HG03354 (cell line): Measurements from ENCODE around the gene AP2B1.
"Not testable (repeated sequence)": the region's sequence is repeated elsewhere in the genome, so short reads cannot be mapped to it uniquely, and the experiment has no call there.

Experiments used
- ATAC-seq: cut with Tn5 transposase; IDR thresholded peaks from one replicate; pipeline ENCODE4 v1.9.1; 2021; ENCODE audit warnings: mild to moderate bottlenecking; ENCODE audit not compliant: unreplicated experiment, poor library complexity, severe bottlenecking

Gene AP2B1

DNA sequence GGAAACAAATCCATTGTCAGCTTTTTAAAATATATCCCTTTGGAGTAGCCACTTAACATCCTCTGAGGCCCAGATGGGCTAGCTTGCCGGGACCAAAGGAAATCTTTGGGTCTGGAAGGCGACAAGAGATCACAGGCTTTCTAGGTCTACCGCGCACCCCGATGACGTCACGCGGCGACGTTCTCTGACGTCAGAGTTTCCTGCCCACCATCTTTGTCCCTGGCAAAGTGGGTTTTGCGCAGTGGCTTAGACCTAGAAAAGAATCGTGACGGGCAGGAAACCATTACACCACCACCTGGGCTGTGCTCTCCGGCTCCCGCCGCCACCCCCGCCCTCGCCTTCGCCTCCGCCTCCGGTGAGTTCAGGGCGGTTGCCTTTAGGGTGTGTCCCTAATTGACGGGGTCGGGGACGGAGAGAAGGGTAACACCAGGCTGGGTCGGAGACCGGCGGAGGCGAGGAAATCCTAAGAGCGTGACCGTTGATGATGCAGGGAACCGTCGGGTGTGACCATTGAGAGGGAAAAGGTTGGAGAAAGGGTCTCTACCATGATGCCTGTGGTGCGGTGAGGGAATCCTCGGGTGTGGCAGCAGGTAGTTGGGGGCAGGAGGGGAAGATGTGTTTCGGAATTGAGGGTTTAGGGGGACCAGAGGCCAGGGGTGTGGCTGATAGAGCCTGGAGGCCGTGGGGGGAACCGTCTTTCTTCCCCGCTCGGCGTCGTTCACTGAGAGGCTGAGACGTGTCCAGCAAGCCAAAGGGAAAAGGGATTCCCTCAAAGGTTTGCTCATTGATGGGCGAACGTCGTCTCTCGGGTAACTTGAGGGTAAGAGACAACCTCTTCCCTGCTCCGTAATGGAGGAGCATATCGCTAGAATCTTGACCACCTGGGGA lies at the start of gene AP2B1:
TSS of gene AP2B1 (plus strand) at position 249 of the 888 bp plus-strand sequence. CDS start 6,709 bp downstream, outside the sequence.
- peak; percentile 93 for ATAC-seq

GRCh38 chr17:35537601-35538141 lies 49.5 kb upstream of the AP2B1 start, which contains the start of gene SLFN12L:
Gene SLFN12L, minus strand, starts transcription at chr17:35537678. Its CDS starts 15,314 bp downstream, at chr17:35522364.
- no peak for ATAC-seq

GRCh38 chr17:35539659-35540026 lies 47.5 kb upstream of the AP2B1 start:
- no peak for ATAC-seq

- no peak for ATAC-seq
Measured at GRCh38 chr17:35540589-35541404, 46.3 kb upstream of the AP2B1 start.

DNA sequence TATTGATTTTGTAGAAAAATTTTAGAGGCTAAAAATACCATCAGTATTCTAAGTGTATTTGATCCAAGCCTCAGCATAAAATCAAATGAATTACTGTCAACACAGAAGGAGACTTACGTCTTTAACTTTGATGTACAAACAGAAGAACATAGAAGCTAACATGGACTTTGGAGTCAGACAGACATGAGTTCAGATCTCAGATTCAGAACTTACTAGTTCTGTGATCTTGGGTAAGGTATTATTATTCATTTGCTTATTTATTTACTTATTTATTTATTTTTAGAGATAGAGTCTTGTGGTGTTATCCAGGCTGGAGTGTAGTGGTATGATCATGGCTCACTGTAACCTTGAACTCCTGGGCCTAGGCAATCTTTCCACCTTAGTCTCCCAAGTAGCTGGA lies 45.7 kb upstream of the AP2B1 start:
- ATAC-seq, result no peak

DNA sequence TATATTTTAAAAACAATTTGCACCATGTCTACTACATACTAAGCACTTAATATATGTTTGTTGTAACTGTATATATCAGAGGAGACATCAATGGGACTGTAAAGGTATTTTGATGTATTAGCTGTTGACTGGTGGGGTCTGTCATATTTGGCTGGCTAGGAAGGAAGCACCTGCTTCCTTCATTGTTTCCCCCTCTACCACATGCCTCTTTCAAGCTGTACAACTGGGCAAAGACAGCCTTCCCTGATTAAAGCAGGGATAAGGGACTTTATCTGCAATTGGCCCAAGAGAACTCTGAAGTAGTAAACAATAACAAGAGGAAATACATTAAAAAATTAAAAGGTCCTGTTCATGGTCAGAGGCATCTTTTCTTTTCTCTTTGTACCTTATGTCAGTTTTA lies 44.1 kb upstream of the AP2B1 start:
- no peak for ATAC-seq

DNA sequence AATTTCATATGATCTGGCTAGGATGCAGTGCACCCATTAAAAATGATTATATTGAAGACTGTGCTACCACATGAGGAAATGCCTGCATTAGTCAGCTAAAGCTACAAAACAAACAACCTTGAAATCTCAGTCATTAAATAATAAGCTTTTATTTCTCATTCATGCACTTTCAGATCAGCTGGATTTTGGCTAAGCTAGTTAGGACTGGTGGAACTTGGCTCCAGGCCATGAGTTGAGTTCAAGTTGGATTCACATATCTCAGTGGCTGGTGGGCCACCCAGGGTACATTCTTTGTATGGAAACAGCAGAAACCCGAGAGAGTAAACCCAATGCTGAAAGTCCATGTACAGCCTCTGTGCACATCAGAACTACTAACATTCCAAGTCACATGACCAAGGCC lies 43.3 kb upstream of the AP2B1 start:
- no peak for ATAC-seq

GRCh38 chr17:35545150-35545549 lies 42.0 kb upstream of the AP2B1 start:
- no peak for ATAC-seq

GRCh38 chr17:35546487-35546886 lies 40.6 kb upstream of the AP2B1 start:
- no peak for ATAC-seq

DNA sequence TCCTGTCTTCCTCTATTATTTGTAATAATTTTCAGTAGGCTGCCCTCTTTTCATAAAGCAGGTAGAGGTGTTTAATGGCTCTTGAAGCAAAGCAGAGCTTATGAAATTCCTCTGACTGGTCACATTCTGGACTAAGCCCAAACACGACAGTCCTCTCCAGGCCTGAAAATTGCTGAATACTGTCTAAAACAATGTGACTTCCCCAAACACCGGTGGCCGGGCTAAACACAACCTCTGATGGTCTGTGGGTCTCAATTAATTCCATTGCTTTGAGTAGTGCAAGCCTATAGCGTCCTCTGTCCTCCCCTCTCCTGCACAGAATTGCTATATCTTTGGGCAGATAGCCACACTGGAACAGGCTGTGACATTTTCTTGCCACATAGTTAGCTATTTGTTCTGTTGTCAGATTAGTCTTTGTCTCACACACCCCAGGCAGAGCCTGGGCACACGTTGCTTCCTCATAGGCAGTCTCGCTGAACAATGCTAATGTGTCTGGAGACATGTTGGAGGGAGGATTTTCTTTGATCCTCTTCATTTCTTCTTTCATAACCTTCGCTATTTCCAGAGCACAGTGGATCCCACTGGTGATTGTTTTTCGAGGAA lies 38.8 kb upstream of the AP2B1 start:
- no peak for ATAC-seq

- ATAC-seq, result no peak
Measured at GRCh38 chr17:35548978-35549377, 38.1 kb upstream of the AP2B1 start.

- no peak for ATAC-seq
Measured at GRCh38 chr17:35553310-35553709, 33.8 kb upstream of the AP2B1 start.

DNA sequence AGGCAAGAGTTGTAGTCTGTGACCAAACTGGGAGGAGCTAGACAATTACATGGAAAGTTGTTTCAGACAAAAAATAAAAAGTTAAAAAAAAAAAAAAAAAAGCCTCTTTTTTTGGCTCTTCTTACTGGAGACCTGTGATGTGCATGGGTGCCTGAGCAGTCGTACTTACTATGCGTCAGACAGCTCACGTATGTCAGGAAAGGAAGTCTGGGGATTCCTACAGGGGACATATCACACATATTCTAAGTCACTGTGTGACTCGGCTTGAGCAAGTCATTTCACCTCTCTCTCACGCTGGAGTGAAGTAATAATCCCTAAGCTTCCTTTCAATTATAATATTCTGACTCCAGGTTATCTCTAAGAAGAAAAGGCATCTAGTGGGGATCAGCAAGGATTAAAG lies 32.5 kb upstream of the AP2B1 start:
- no peak for ATAC-seq

DNA sequence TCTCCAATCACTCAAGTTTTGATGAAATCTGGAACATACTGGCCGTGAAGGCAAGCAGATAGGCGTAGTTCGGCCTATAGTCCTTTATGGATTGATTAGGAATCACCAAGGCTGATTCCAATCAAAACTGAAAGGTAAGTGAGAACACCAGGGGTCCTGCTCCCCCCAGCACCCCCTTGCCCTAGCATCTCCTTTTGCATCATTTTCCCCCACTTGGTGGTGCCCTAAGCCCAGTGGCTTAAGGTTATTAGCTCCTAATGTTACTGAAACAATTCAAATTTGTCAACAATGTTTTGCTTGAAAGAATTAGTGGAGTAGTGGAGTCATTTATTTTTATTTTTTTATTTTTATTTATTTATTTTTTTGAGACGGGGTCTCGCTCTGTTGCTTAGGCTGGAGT lies 31.4 kb upstream of the AP2B1 start:
- ATAC-seq, result no peak

- ATAC-seq, result no peak
Measured at GRCh38 chr17:35557353-35557752, 29.8 kb upstream of the AP2B1 start.

GRCh38 chr17:35559495-35560210 lies 27.5 kb upstream of the AP2B1 start:
- ATAC-seq, result no peak

- no peak for ATAC-seq
Measured at GRCh38 chr17:35560703-35561102, 26.4 kb upstream of the AP2B1 start, which contains the start of gene SLFN14. Gene SLFN14, minus strand, starts transcription at chr17:35560819. Its CDS starts 2,757 bp downstream, at chr17:35558062.

GRCh38 chr17:35563181-35563580 lies 23.9 kb upstream of the AP2B1 start:
- not testable (repeated sequence) for ATAC-seq

- ATAC-seq, result no peak
Measured at GRCh38 chr17:35566968-35567367, 20.2 kb upstream of the AP2B1 start.
